Astrocyte (in vitro differentiated cells and primary cell): ENCODE data around the gene TRPC4AP. TPM values are rescaled to one million over a fixed set of nuclear protein-coding genes. Genes with fewer than 3 reads are reported as not detected.

Experiments used
- DNase-seq: peaks from one replicate; pipeline ENCODE4 v3.0.0-alpha.2; 2010; ENCODE audit warnings: low read depth
- FAIRE-seq: peaks from 2 replicates; lab custom pipeline; 2011; peaks lifted over from hg19 to GRCh38; lab: Jason Lieb, UNC
- H2AFZ ChIP-seq: 2 replicates; pipeline ENCODE4 v1.6.0; 2012; ENCODE audit warnings: low read depth, low read length, inconsistent platforms
- H3K27ac ChIP-seq: 2 replicates; pipeline ENCODE4 v1.5.1; 2011; ENCODE audit warnings: low read depth, low read length, inconsistent platforms
- H3K27me3 ChIP-seq: 2 replicates; pipeline ENCODE4 v1.6.0; 2011; ENCODE audit warnings: low read length, inconsistent platforms; ENCODE audit not compliant: insufficient read depth
- H3K36me3 ChIP-seq: 2 replicates; pipeline ENCODE4 v1.5.1; 2011; ENCODE audit warnings: low read length, inconsistent platforms; ENCODE audit not compliant: insufficient read depth
- H3K4me1 ChIP-seq: 2 replicates; pipeline ENCODE4 v1.5.1; 2011; ENCODE audit warnings: low read length, inconsistent platforms; ENCODE audit not compliant: insufficient read depth
- H3K4me2 ChIP-seq: 2 replicates; pipeline ENCODE4 v1.6.0; 2012; ENCODE audit warnings: low read length, inconsistent platforms
- H3K4me3 ChIP-seq: 2 replicates; pipeline ENCODE4 v1.5.1; 2011; ENCODE audit warnings: low read depth, mild to moderate bottlenecking, low read length, inconsistent platforms; ENCODE audit not compliant: insufficient read depth
- H3K79me2 ChIP-seq: 2 replicates; pipeline ENCODE4 v1.6.0; 2012; ENCODE audit warnings: mild to moderate bottlenecking, low read length, inconsistent platforms; ENCODE audit not compliant: insufficient read depth
- H3K9ac ChIP-seq: 2 replicates; pipeline ENCODE4 v1.6.0; 2012; ENCODE audit warnings: mild to moderate bottlenecking, low read length, inconsistent platforms
- H3K9me3 ChIP-seq: 2 replicates; pipeline ENCODE4 v1.5.1; 2012; ENCODE audit warnings: low read depth, mild to moderate bottlenecking, low read length, inconsistent platforms; ENCODE audit not compliant: insufficient read depth
- H4K20me1 ChIP-seq: 2 replicates; pipeline ENCODE4 v1.6.0; 2012; ENCODE audit warnings: low read length, inconsistent platforms; ENCODE audit not compliant: insufficient read depth
- H3K27ac Mint-ChIP-seq: one replicate; pipeline ENCODE4 v1.8.0; 2021; ENCODE audit warnings: mild to moderate bottlenecking, mixed read lengths; ENCODE audit not compliant: unreplicated experiment
- H3K27me3 Mint-ChIP-seq: one replicate; pipeline ENCODE4 v1.8.0; 2021; ENCODE audit warnings: low read depth, mixed read lengths; ENCODE audit not compliant: unreplicated experiment
- H3K36me3 Mint-ChIP-seq: one replicate; pipeline ENCODE4 v1.8.0; 2021; ENCODE audit warnings: low read depth, mixed read lengths; ENCODE audit not compliant: unreplicated experiment
- H3K4me1 Mint-ChIP-seq: one replicate; pipeline ENCODE4 v1.8.0; 2021; ENCODE audit warnings: low read depth, mixed read lengths; ENCODE audit not compliant: unreplicated experiment
- H3K4me3 Mint-ChIP-seq: one replicate; pipeline ENCODE4 v1.8.0; 2021; ENCODE audit warnings: mild to moderate bottlenecking, moderate library complexity, mixed read lengths; ENCODE audit not compliant: unreplicated experiment
- H3K9me3 Mint-ChIP-seq: one replicate; pipeline ENCODE4 v1.8.0; 2021; ENCODE audit warnings: mild to moderate bottlenecking, mixed read lengths; ENCODE audit not compliant: unreplicated experiment
- CTCF ChIP-seq: IDR thresholded peaks from 2 replicates; pipeline ENCODE4 v1.5.1; 2011; ENCODE audit warnings: low read depth, mild to moderate bottlenecking, inconsistent platforms, low read length, moderate library complexity; ENCODE audit not compliant: insufficient read depth
- EZH2 ChIP-seq: IDR thresholded peaks from 2 replicates; pipeline ENCODE4 v1.6.1; 2012; ENCODE audit warnings: mild to moderate bottlenecking, low read length, inconsistent platforms; ENCODE audit not compliant: insufficient read depth
- total RNA-seq: library from RNA; stranded (reverse); gene quantifications from 2 replicates; pipeline ENCODE4 v1.2.1, GENCODE V29; 2021

TRPC4AP gene
- total RNA-seq, 1 donor from 2014 or later: 92.6 TPM

- Histone ChIP-seq H2AFZ (no peak overlapping the region), H3K9ac (no peak overlapping the region), H3K4me1 (peaks cover 4% of the 10 kb centered on the region), H3K27ac (no peak overlapping the region), H3K9me3 (no peaks in the 10 kb centered on the region), H3K4me2 (no peak overlapping the region), H3K4me3 (no peak overlapping the region), H3K27me3 (no peaks in the 10 kb centered on the region), H4K20me1 (peaks cover 59% of the 10 kb centered on the region), H3K79me2 (peaks cover 25% of the 10 kb centered on the region), H3K36me3 (peaks cover 42% of the 10 kb centered on the region)
- Mint-ChIP-seq H3K9me3 (no peaks in the 10 kb centered on the region), H3K4me3 (no peak overlapping the region), H3K27me3 (no peaks in the 10 kb centered on the region), H3K4me1 (peaks cover 13% of the 10 kb centered on the region), H3K36me3 (peaks cover 21% of the 10 kb centered on the region), H3K27ac (no peak overlapping the region)
- FAIRE-seq (no peak), DNase-seq (no peak)
- TF ChIP-seq CTCF (no peak), EZH2 (no peak)
These were observed 73.8 kb downstream of the TRPC4AP start for GRCh38 chr20:35018590-35019371.

- H3K4me3 ChIP-seq: no peak overlapping the region
- peaks cover 25% of the 10 kb centered on the region for H3K79me2 ChIP-seq
- H2AFZ ChIP-seq: no peak overlapping the region
- Mint-ChIP-seq H3K27ac (peak overlapping the region; percentile 37), H3K36me3 (peaks cover 21% of the 10 kb centered on the region), H3K4me1 (peaks cover 13% of the 10 kb centered on the region), H3K4me3 (no peak overlapping the region), H3K27me3 (no peaks in the 10 kb centered on the region), H3K9me3 (no peaks in the 10 kb centered on the region)
- no peaks in the 10 kb centered on the region for H3K9me3 ChIP-seq
- H3K27me3 ChIP-seq: no peaks in the 10 kb centered on the region
- peaks cover 4% of the 10 kb centered on the region for H3K4me1 ChIP-seq
- no peak overlapping the region for H3K4me2 ChIP-seq
- peaks cover 62% of the 10 kb centered on the region for H4K20me1 ChIP-seq
- peaks cover 37% of the 10 kb centered on the region for H3K36me3 ChIP-seq
- no peak overlapping the region for H3K27ac ChIP-seq
- no peak overlapping the region for H3K9ac ChIP-seq
- DNase-seq (no peak), FAIRE-seq (no peak)
- TF ChIP-seq EZH2: no peak
- TF ChIP-seq CTCF: no peak
These were observed 75.3 kb downstream of the TRPC4AP start for GRCh38 chr20:35017099-35017835.
